Measurements from ENCODE around the gene NISCH.

NISCH gene

GRCh38 chr3:52472239-52473000 lies 17.0 kb downstream of the NISCH start:
- DNase-seq, result no peak

GRCh38 chr3:52473026-52473425 lies 17.6 kb downstream of the NISCH start:
- no peak for DNase-seq

- no peak for DNase-seq
Measured at GRCh38 chr3:52477076-52477795, 21.8 kb downstream of the NISCH start.

- no peak for DNase-seq
Measured at GRCh38 chr3:52477796-52478095, 22.3 kb downstream of the NISCH start.

- no peak for DNase-seq
Measured at GRCh38 chr3:52479037-52479876, 23.9 kb downstream of the NISCH start.

GRCh38 chr3:52479877-52480575 lies 24.6 kb downstream of the NISCH start:
- no peak for DNase-seq

- DNase-seq, result no peak
Measured at GRCh38 chr3:52480768-52481715, 25.6 kb downstream of the NISCH start.

- DNase-seq, result no peak
Measured at GRCh38 chr3:52481819-52482521, 26.6 kb downstream of the NISCH start.

GRCh38 chr3:52483081-52483480 lies 27.7 kb downstream of the NISCH start:
- no peak for DNase-seq

- no peak for DNase-seq
Measured at GRCh38 chr3:52483577-52484381, 28.4 kb downstream of the NISCH start.

- no peak for DNase-seq
Measured at GRCh38 chr3:52484680-52485461, 29.5 kb downstream of the NISCH start.

GRCh38 chr3:52487050-52487787 lies 31.8 kb downstream of the NISCH start:
- DNase-seq, result no peak

GRCh38 chr3:52487788-52488691 lies 32.6 kb downstream of the NISCH start:
- no peak for DNase-seq

GRCh38 chr3:52488746-52489145 lies 33.3 kb downstream of the NISCH start:
- DNase-seq, result no peak

GRCh38 chr3:52489453-52489852 lies 34.0 kb downstream of the NISCH start:
- no peak for DNase-seq

- DNase-seq, result no peak
Measured at GRCh38 chr3:52490035-52490938, 34.9 kb downstream of the NISCH start.

All from activated CD8-positive, alpha-beta memory T cell treated with anti-CD3 and anti-CD28 coated beads for 24 hours (primary cell).